Gastroesophageal sphincter (tissue), 4 donors: ENCODE results near the gene MS4A10. TPM values are rescaled to one million over a fixed set of nuclear protein-coding genes. Genes with fewer than 3 reads are reported as not detected.

Source experiments
- ATAC-seq: fragments of 150-250 bp; one replicate; pipeline ENCODE4 v1.9.1; 2016; ENCODE audit warnings: mild to moderate bottlenecking, moderate library complexity
- H3K27ac ChIP-seq, 4 donors: fragments of 200-600 bp; sonication (generic) in 3 of 4; 1 replicate in 3 of 4; 2 replicates in 1 of 4; pipeline ENCODE4 v1.5.1; 2016 to 2019
- H3K27me3 ChIP-seq: fragments of 200-600 bp; sonication (generic); one replicate; pipeline ENCODE4 v1.5.1; 2019
- H3K36me3 ChIP-seq, 2 donors: fragments of 200-600 bp; sonication (generic); one replicate each; pipeline ENCODE4 v1.5.1; 2019; ENCODE audit warnings: control low read depth in 1 of 2
- H3K4me1 ChIP-seq, 3 donors: fragments of 200-600 bp; sonication (generic); 1 replicate in 2 of 3; 2 replicates in 1 of 3; pipeline ENCODE4 v1.5.1; 2016 to 2019; ENCODE audit warnings: control low read depth in 2 of 3
- H3K4me3 ChIP-seq, 2 donors: fragments of 200-600 bp; sonication (generic); one replicate each; pipeline ENCODE4 v1.5.1; 2019; ENCODE audit warnings: mild to moderate bottlenecking in 1 of 2, moderate library complexity in 1 of 2
- H3K9me3 ChIP-seq, 3 donors: fragments of 200-600 bp; sonication (generic); one replicate each; pipeline ENCODE4 v1.5.1; 2017 to 2019; ENCODE audit warnings: control low read depth in 2 of 3
- CTCF ChIP-seq, 4 experiments: fragments of 200-600 bp in 2 of 4; fragments of 450-650 bp in 2 of 4; sonication (generic) in 1 of 4; IDR thresholded peaks; one replicate each; pipeline ENCODE4 v1.5.1; 2017 to 2019; ENCODE audit warnings: antibody characterized with exemption in 4 of 4, mild to moderate bottlenecking in 2 of 4, moderate library complexity in 2 of 4
- EP300 ChIP-seq: sonication (generic); formaldehyde crosslinking; IDR thresholded peaks from one replicate; pipeline ENCODE4 v1.6.1; 2017; ENCODE audit warnings: antibody characterized with exemption, mild to moderate bottlenecking
- POLR2A ChIP-seq, 2 donors: fragments of 450-650 bp; IDR thresholded peaks; one replicate each; pipeline ENCODE4 v1.6.1; 2017; ENCODE audit warnings: antibody characterized with exemption in 2 of 2, mild to moderate bottlenecking in 2 of 2, moderate library complexity in 1 of 2
- POLR2AphosphoS5 ChIP-seq: sonication (generic); formaldehyde crosslinking; IDR thresholded peaks from one replicate; pipeline ENCODE4 v1.6.1; 2017; ENCODE audit warnings: antibody characterized with exemption
- WGBS, 2 donors: methylation state at CpG; one replicate each; pipeline ENCODE4 v1.1.5; 2018; ENCODE audit warnings: low coverage in 1 of 2; 5-methylcytosine and 5-hydroxymethylcytosine counted together
- total RNA-seq, 4 donors: library from RNA; depleted of rRNA; stranded (reverse); fragments of >200 nt; gene quantifications; one replicate each; pipeline ENCODE4 v1.1.0, GENCODE V29; 2016

Gene MS4A10
- total RNA-seq, 4 donors from 2014 or later = not detected

- no peak for TF ChIP-seq EP300
- no peak for TF ChIP-seq POLR2A (IDR thresholded peaks at IDR 0.05)
- no peak for TF ChIP-seq CTCF (IDR thresholded peaks at IDR 0.05)
- no peak for TF ChIP-seq POLR2AphosphoS5
- no peak for ATAC-seq
- peaks cover 39% of the 10 kb centered on the region for H3K27me3 ChIP-seq
- no peak overlapping the region for H3K27ac ChIP-seq
- H3K4me1 ChIP-seq = no peaks in the 10 kb centered on the region
- no peaks in the 10 kb centered on the region for H3K36me3 ChIP-seq
- 26 to 53% methylated on average over 4 of the region's 4 CpGs for WGBS, 2 donors
- peaks cover 0 to 10% (median 0%) of the 10 kb centered on the region in 3 donors for H3K9me3 ChIP-seq
- H3K4me3 ChIP-seq = no peak overlapping the region
These were observed 23.5 kb upstream of the MS4A10 start for GRCh38 chr11:60761436-60762190.

GRCh38 chr11:60762851-60763691, 22.1 kb upstream of the MS4A10 start:
- H3K27me3 ChIP-seq = peaks cover 44% of the 10 kb centered on the region
- H3K4me3 ChIP-seq = no peak overlapping the region
- H3K27ac ChIP-seq = no peak overlapping the region
- ATAC-seq = no peak
- no peak for TF ChIP-seq CTCF (IDR thresholded peaks at IDR 0.05)
- TF ChIP-seq POLR2AphosphoS5 = no peak
- no peak for TF ChIP-seq POLR2A (IDR thresholded peaks at IDR 0.05)
- no peak for TF ChIP-seq EP300
- WGBS, 2 donors = 67 to 75% methylated on average over 3 to 8 of the region's 11 CpGs
- no peaks in the 10 kb centered on the region for H3K4me1 ChIP-seq
- H3K36me3 ChIP-seq = no peaks in the 10 kb centered on the region
- no peaks in the 10 kb centered on the region for H3K9me3 ChIP-seq

GRCh38 chr11:60763692-60764369, 21.3 kb upstream of the MS4A10 start:
- 84 to 88% methylated on average over 4 of the region's 11 CpGs for WGBS, 2 donors
- no peaks in the 10 kb centered on the region for H3K36me3 ChIP-seq
- H3K9me3 ChIP-seq = no peaks in the 10 kb centered on the region
- peaks cover 45% of the 10 kb centered on the region for H3K27me3 ChIP-seq
- H3K4me3 ChIP-seq = no peak overlapping the region
- H3K27ac ChIP-seq = no peak overlapping the region
- TF ChIP-seq CTCF (IDR thresholded peaks at IDR 0.05) = no peak
- TF ChIP-seq POLR2A (IDR thresholded peaks at IDR 0.05) = no peak
- ATAC-seq = no peak
- no peaks in the 10 kb centered on the region for H3K4me1 ChIP-seq

- Histone ChIP-seq H3K9me3 (no peaks in the 10 kb centered on the region), H3K27me3 (peaks cover 47% of the 10 kb centered on the region), H3K36me3 (no peaks in the 10 kb centered on the region), H3K4me1 (no peaks in the 10 kb centered on the region), H3K4me3 (no peak overlapping the region), H3K27ac (no peak overlapping the region)
- WGBS, 2 donors = 33 to 55% methylated on average over 1 of the region's 1 CpG
- TF ChIP-seq CTCF (IDR thresholded peaks at IDR 0.05) (no peak), POLR2AphosphoS5 (no peak), EP300 (no peak), POLR2A (IDR thresholded peaks at IDR 0.05) (no peak)
- no peak for ATAC-seq
These were observed 20.3 kb upstream of the MS4A10 start for GRCh38 chr11:60764879-60765278.
